ENCODE data around the gene GADD45A. TPM values are rescaled to one million over a fixed set of nuclear protein-coding genes. Genes with fewer than 3 reads are reported as not detected.

GADD45A gene
- polyA plus RNA-seq, 1 donor (not counting 4 experiments of a cell fraction or from before 2014, with no cell fraction given) = 151 TPM

DNA sequence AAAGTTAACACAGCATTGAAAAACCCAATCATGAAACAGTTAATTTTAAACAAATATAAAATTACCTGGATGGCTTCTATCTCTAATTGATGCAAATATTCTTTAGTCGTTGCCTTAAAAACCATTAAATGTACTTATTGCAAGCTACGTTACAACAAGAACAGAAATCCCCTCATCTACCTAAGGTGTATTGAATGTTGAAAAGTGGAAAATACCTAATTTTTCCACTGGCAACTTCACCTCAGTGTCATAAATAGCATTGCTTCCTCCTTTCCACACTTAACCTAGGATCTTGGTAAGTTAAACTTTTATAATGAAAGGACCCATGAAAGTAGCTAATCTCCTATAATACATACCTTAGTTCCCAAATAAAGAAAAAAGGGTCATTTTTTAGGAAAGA is 5.4 kb downstream of the GADD45A start:
- H4K20me1 ChIP-seq (ENCODE audit: control insufficient read depth, extremely low read depth, insufficient read depth, low read length) = peaks cover 12% of the 10 kb centered on the region
- no peaks in the 10 kb centered on the region for H3K9me1 ChIP-seq (ENCODE audit: control insufficient read depth, extremely low read depth, insufficient read depth, low read length)
- H3K27ac ChIP-seq (ENCODE audit: control insufficient read depth, insufficient read depth, low read length) = no peak overlapping the region
- H3K9me3 ChIP-seq (ENCODE audit: control insufficient read depth, low read depth, low read length) = no peaks in the 10 kb centered on the region
- no peak overlapping the region for H3K4me3 ChIP-seq (ENCODE audit: control insufficient read depth in 2 of 3, extremely low read depth in 1 of 3, insufficient read depth in 2 of 3, low read depth in 1 of 3, low read length in 3 of 3)
- peaks cover 10% of the 10 kb centered on the region for H3K4me1 ChIP-seq (ENCODE audit: control insufficient read depth, extremely low read depth, insufficient read depth, low read length)
- DNase-seq (ENCODE audit: low read depth, low spot score) (no peak), FAIRE-seq (no peak)
- H3K4me2 ChIP-seq (ENCODE audit: control insufficient read depth, extremely low read depth, insufficient read depth, low read depth, low read length) = no peak overlapping the region
- peaks cover 21% of the 10 kb centered on the region for H3K79me2 ChIP-seq (ENCODE audit: control insufficient read depth, insufficient read depth, low read length)
- peaks cover 6 to 29% of the 10 kb centered on the region in 2 experiments for H3K36me3 ChIP-seq (ENCODE audit: control insufficient read depth in 2 of 2, extremely low read depth in 1 of 2, insufficient read depth in 2 of 2, low read length in 2 of 2)
- no peak overlapping the region for H3K9ac ChIP-seq (ENCODE audit: control insufficient read depth, extremely low read depth, insufficient read depth, low read length)
- dilution Hi-C loops (cut with MboI; ENCODE audit: extremely low pct_ligation_motif_present, low sequenced_read_pairs) = loop anchor here (25.0 kb wide), 1 partner anchor 153 kb away; no protein-coding TSS in a partner anchor
- no peak overlapping the region for H2AFZ ChIP-seq (ENCODE audit: control insufficient read depth, low read length)
- no peak for TF ChIP-seq EZH2 (IDR thresholded peaks at IDR 0.05; ENCODE audit: low read length)
- TF ChIP-seq, protein P1, sequence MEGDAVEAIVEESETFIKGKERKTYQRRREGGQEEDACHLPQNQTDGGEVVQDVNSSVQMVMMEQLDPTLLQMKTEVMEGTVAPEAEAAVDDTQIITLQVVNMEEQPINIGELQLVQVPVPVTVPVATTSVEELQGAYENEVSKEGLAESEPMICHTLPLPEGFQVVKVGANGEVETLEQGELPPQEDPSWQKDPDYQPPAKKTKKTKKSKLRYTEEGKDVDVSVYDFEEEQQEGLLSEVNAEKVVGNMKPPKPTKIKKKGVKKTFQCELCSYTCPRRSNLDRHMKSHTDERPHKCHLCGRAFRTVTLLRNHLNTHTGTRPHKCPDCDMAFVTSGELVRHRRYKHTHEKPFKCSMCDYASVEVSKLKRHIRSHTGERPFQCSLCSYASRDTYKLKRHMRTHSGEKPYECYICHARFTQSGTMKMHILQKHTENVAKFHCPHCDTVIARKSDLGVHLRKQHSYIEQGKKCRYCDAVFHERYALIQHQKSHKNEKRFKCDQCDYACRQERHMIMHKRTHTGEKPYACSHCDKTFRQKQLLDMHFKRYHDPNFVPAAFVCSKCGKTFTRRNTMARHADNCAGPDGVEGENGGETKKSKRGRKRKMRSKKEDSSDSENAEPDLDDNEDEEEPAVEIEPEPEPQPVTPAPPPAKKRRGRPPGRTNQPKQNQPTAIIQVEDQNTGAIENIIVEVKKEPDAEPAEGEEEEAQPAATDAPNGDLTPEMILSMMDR (optimal IDR thresholded peaks at IDR 0.05 in 1 of 3, IDR thresholded peaks at IDR 0.05 in 1 of 3, conservative IDR thresholded peaks at IDR 0.05 in 1 of 3; ENCODE audit: extremely low read depth in 1 of 3, insufficient read depth in 2 of 3, low read length in 3 of 3) = no peak
- no peaks in the 10 kb centered on the region for H3K27me3 ChIP-seq (ENCODE audit: control insufficient read depth, extremely low read depth, insufficient read depth, low read length)

DNA sequence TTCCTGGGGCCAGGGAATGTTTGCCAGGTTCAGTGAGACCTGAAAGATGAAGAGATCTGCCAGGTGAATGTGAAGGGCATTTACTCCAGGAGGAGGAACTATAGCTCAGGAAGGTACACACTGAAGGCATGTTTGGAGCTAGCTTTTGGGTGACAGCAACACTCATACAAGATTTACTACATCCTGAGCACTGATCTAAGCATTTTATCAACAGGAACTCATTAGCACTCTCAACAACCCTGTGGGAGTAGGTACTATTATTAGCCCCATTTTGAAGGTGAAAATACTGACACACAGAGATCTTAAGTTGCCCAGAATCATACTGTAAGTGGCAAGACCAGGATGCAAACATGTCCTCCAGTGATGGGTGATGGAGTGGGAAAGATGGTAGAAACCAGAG is 6.7 kb downstream of the GADD45A start:
- Histone ChIP-seq H3K4me1 (ENCODE audit: control insufficient read depth, extremely low read depth, insufficient read depth, low read length) (peaks cover 10% of the 10 kb centered on the region), H3K4me3 (ENCODE audit: control insufficient read depth in 2 of 3, extremely low read depth in 1 of 3, insufficient read depth in 2 of 3, low read depth in 1 of 3, low read length in 3 of 3) (no peak overlapping the region), H3K27me3 (ENCODE audit: control insufficient read depth, extremely low read depth, insufficient read depth, low read length) (no peaks in the 10 kb centered on the region), H3K9ac (ENCODE audit: control insufficient read depth, extremely low read depth, insufficient read depth, low read length) (no peak overlapping the region), H3K4me2 (ENCODE audit: control insufficient read depth, extremely low read depth, insufficient read depth, low read depth, low read length) (no peak overlapping the region), H3K36me3 (ENCODE audit: control insufficient read depth in 2 of 2, extremely low read depth in 1 of 2, insufficient read depth in 2 of 2, low read length in 2 of 2) (peaks cover 6 to 19% of the 10 kb centered on the region in 2 experiments), H3K9me3 (ENCODE audit: control insufficient read depth, low read depth, low read length) (no peaks in the 10 kb centered on the region), H3K9me1 (ENCODE audit: control insufficient read depth, extremely low read depth, insufficient read depth, low read length) (no peaks in the 10 kb centered on the region), H3K27ac (ENCODE audit: control insufficient read depth, insufficient read depth, low read length) (no peak overlapping the region), H3K79me2 (ENCODE audit: control insufficient read depth, insufficient read depth, low read length) (peaks cover 9% of the 10 kb centered on the region), H2AFZ (ENCODE audit: control insufficient read depth, low read length) (no peak overlapping the region), H4K20me1 (ENCODE audit: control insufficient read depth, extremely low read depth, insufficient read depth, low read length) (peaks cover 12% of the 10 kb centered on the region)
- DNase-seq (ENCODE audit: low read depth, low spot score) (no peak), FAIRE-seq (peak; percentile 36)
- TF ChIP-seq, protein P1 (optimal IDR thresholded peaks at IDR 0.05 in 1 of 3, IDR thresholded peaks at IDR 0.05 in 1 of 3, conservative IDR thresholded peaks at IDR 0.05 in 1 of 3; ENCODE audit: extremely low read depth in 1 of 3, insufficient read depth in 2 of 3, low read length in 3 of 3) = no peak
- TF ChIP-seq EZH2 (IDR thresholded peaks at IDR 0.05; ENCODE audit: low read length) = no peak
- dilution Hi-C loops (cut with MboI; ENCODE audit: extremely low pct_ligation_motif_present, low sequenced_read_pairs) = loop anchor here (25.0 kb wide), 1 partner anchor 154 kb away; no protein-coding TSS in a partner anchor

All from keratinocyte (primary cell).